Sigmoid colon (tissue), 7 donors: ENCODE results near the gene GRIK4. TPM values are rescaled to one million over a fixed set of nuclear protein-coding genes. Genes with fewer than 3 reads are reported as not detected.

Experiments
- DNase-seq: peaks from one replicate; pipeline ENCODE4 v3.0.0-alpha.2; 2019
- H3K27ac ChIP-seq, 4 donors: fragments of 200-600 bp; sonication (generic); one replicate each; pipeline ENCODE4 v1.5.1; 2016 to 2019; ENCODE audit warnings: mild to moderate bottlenecking in 1 of 4
- H3K27me3 ChIP-seq, 3 donors: fragments of 200-600 bp; sonication (generic); one replicate each; pipeline ENCODE4 v1.5.1; 2019; ENCODE audit warnings: mild to moderate bottlenecking in 1 of 3
- H3K36me3 ChIP-seq, 4 donors: fragments of 200-600 bp; sonication (generic); one replicate each; pipeline ENCODE4 v1.5.1; 2016 to 2019
- H3K4me1 ChIP-seq, 4 donors: fragments of 200-600 bp; sonication (generic); one replicate each; pipeline ENCODE4 v1.5.1; 2017 to 2019
- H3K4me3 ChIP-seq, 4 donors: fragments of 200-600 bp; sonication (generic); one replicate each; pipeline ENCODE4 v1.5.1; 2017 to 2019; ENCODE audit warnings: mild to moderate bottlenecking in 2 of 4, moderate library complexity in 1 of 4
- H3K9me3 ChIP-seq, 4 donors: fragments of 200-600 bp in 3 of 4; sonication (generic) in 3 of 4; one replicate each; pipeline versions ENCODE4 v1.5.1 to v1.6.1; 2013 to 2019
- EP300 ChIP-seq, 4 donors: sonication (generic); formaldehyde crosslinking; IDR thresholded peaks; one replicate each; pipeline ENCODE4 v1.6.1; 2017; ENCODE audit warnings: antibody characterized with exemption in 4 of 4
- POLR2A ChIP-seq, 2 donors: fragments of 450-650 bp; IDR thresholded peaks; one replicate each; pipeline ENCODE4 v1.6.1; 2016; ENCODE audit warnings: antibody characterized with exemption in 2 of 2, mild to moderate bottlenecking in 2 of 2, moderate library complexity in 2 of 2
- POLR2AphosphoS5 ChIP-seq, 4 donors: sonication (generic); formaldehyde crosslinking; IDR thresholded peaks; one replicate each; pipeline ENCODE4 v1.6.1; 2017; ENCODE audit warnings: antibody characterized with exemption in 4 of 4
- WGBS, 2 donors: extraction: QIAGEN DNeasy Blood & Tissue Kit; methylation state at CpG; one replicate each; pipeline ENCODE4 v1.1.7; 2013; 5-methylcytosine and 5-hydroxymethylcytosine counted together
- intact Hi-C: fragments of 100-400 bp; cut with DNase I; formaldehyde crosslinking; loops from one replicate; pipeline ENCODE4 v1.15.1; 2023
- polyA plus RNA-seq, 3 donors: library from polyadenylated mRNA; stranded (reverse); fragments of 200-250 nt; gene quantifications; one replicate each; pipeline ENCODE4 v1.2.3, GENCODE V29; 2013
- total RNA-seq, 4 donors: library from RNA; depleted of rRNA; stranded (reverse); fragments of >200 nt; gene quantifications; one replicate each; pipeline ENCODE4 v1.1.0, GENCODE V29; 2016
- TF ChIP-seq, protein P1 (sequence below), 4 experiments: fragments of 450-650 bp in 3 of 4; fragments of 200-600 bp in 1 of 4; IDR thresholded peaks; one replicate each; pipeline ENCODE4 v1.5.1; 2016 to 2019; ENCODE audit warnings: antibody characterized with exemption in 4 of 4, mild to moderate bottlenecking in 3 of 4, moderate library complexity in 2 of 4
- donor health status: healthy with polysubstance abuse.
- donor health status: Bipolar disorder and iron deficiency.
- donor health status: healthy.

Gene GRIK4
- total and polyA plus RNA-seq, 7 donors = 0.10 to 0.36 (median 0.27) TPM; not detected in 4

DNA sequence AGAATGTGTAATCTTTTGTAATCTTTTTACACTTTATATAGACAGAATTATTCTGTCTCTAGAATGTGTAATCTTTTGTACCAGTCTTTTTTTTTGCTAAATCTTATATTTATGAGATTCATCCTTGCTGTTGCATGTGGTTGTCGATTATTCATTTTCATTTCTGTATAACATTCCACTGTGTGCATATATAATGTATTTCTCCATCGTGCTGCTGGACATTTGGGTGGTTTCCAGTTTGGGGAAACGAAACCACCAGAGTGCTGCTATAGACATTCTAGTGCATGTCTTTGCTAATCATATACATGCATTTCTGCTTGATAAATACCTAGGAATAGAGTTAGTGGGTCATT lies 146.5 kb downstream of the GRIK4 start:
- no peak for TF ChIP-seq POLR2AphosphoS5 (IDR thresholded peaks at IDR 0.05)
- no peak for TF ChIP-seq EP300 (IDR thresholded peaks at IDR 0.05)
- TF ChIP-seq, protein P1, sequence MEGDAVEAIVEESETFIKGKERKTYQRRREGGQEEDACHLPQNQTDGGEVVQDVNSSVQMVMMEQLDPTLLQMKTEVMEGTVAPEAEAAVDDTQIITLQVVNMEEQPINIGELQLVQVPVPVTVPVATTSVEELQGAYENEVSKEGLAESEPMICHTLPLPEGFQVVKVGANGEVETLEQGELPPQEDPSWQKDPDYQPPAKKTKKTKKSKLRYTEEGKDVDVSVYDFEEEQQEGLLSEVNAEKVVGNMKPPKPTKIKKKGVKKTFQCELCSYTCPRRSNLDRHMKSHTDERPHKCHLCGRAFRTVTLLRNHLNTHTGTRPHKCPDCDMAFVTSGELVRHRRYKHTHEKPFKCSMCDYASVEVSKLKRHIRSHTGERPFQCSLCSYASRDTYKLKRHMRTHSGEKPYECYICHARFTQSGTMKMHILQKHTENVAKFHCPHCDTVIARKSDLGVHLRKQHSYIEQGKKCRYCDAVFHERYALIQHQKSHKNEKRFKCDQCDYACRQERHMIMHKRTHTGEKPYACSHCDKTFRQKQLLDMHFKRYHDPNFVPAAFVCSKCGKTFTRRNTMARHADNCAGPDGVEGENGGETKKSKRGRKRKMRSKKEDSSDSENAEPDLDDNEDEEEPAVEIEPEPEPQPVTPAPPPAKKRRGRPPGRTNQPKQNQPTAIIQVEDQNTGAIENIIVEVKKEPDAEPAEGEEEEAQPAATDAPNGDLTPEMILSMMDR (IDR thresholded peaks at IDR 0.05) = no peak
- TF ChIP-seq POLR2A (IDR thresholded peaks at IDR 0.05) = no peak
- Histone ChIP-seq H3K4me1 (no peaks in the 10 kb centered on the region), H3K9me3 (no peaks in the 10 kb centered on the region), H3K27me3 (peaks cover 0 to 4% (median 0%) of the 10 kb centered on the region in 3 donors), H3K27ac (no peak overlapping the region), H3K36me3 (no peaks in the 10 kb centered on the region), H3K4me3 (no peak overlapping the region)
- DNase-seq = no peak
- intact Hi-C loops = no loop called here
- 69 to 74% methylated on average over 3 of the region's 3 CpGs for WGBS, 2 donors

DNA sequence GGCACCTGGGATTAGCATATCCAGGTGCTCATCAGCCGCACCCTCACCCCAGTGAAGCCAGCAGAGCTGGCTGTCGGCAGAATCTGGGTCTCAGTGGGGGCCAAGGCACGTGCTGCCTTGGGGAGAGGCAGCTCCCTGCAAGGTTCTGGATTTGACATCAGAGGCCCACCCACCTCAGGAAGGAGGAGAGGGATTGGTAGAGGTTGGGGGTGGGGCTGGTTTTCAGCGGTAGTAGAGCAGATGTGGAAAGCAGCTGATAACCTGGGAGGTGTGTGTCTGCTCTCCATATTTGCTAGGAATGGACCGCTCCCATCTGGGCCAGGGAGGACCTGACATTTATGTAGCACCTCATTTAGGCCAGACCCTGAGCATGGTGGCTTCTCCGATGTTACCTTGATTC lies 147.5 kb downstream of the GRIK4 start:
- no peak overlapping the region for H3K4me3 ChIP-seq
- no peaks in the 10 kb centered on the region for H3K36me3 ChIP-seq
- H3K4me1 ChIP-seq = no peaks in the 10 kb centered on the region
- no peak overlapping the region for H3K27ac ChIP-seq
- no peak for DNase-seq
- 80 to 83% methylated on average over 6 of the region's 6 CpGs for WGBS, 2 donors
- TF ChIP-seq POLR2A (IDR thresholded peaks at IDR 0.05) (no peak), EP300 (IDR thresholded peaks at IDR 0.05) (no peak), POLR2AphosphoS5 (IDR thresholded peaks at IDR 0.05) (no peak)
- TF ChIP-seq, protein P1 (IDR thresholded peaks at IDR 0.05) = no peak
- peaks cover 0 to 4% (median 0%) of the 10 kb centered on the region in 3 donors for H3K27me3 ChIP-seq
- H3K9me3 ChIP-seq = no peaks in the 10 kb centered on the region
- intact Hi-C loops = no loop called here

DNA sequence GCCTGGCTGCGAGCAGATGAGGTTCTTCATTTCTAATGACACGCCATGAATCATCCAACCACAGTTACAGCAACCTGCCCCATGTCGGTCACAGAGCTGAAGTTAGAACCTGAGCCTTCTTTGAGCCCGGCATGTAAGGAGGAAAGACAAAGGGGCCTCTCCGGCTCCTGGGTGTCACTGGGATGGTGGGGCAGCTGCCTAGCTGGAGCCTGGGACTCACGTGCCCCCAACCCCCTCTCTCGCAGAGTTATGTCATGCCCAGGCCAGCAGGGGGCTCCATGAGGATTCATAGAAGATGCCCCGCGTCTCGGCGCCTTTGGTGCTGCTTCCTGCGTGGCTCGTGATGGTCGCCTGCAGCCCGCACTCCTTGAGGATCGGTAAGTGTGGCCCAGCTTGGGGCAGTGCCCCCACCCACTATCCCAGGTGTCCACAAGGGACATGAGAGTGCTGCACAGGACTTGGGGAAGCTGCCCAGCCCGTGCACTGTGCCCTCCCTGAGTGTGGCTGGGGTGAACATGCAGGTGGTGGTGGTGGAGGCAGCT lies 148.5 kb downstream of the GRIK4 start:
- DNase-seq = no peak
- H3K36me3 ChIP-seq = no peaks in the 10 kb centered on the region
- intact Hi-C loops = no loop called here
- H3K27me3 ChIP-seq = peaks cover 0 to 4% (median 0%) of the 10 kb centered on the region in 3 donors
- no peaks in the 10 kb centered on the region for H3K4me1 ChIP-seq
- no peak overlapping the region for H3K4me3 ChIP-seq
- no peaks in the 10 kb centered on the region for H3K9me3 ChIP-seq
- 32 to 51% methylated on average over 17 of the region's 17 CpGs for WGBS, 2 donors
- no peak overlapping the region for H3K27ac ChIP-seq
- TF ChIP-seq POLR2AphosphoS5 (IDR thresholded peaks at IDR 0.05) (no peak), EP300 (IDR thresholded peaks at IDR 0.05) (no peak), POLR2A (IDR thresholded peaks at IDR 0.05) (no peak)
- TF ChIP-seq, protein P1 (IDR thresholded peaks at IDR 0.05) = no peak

DNA sequence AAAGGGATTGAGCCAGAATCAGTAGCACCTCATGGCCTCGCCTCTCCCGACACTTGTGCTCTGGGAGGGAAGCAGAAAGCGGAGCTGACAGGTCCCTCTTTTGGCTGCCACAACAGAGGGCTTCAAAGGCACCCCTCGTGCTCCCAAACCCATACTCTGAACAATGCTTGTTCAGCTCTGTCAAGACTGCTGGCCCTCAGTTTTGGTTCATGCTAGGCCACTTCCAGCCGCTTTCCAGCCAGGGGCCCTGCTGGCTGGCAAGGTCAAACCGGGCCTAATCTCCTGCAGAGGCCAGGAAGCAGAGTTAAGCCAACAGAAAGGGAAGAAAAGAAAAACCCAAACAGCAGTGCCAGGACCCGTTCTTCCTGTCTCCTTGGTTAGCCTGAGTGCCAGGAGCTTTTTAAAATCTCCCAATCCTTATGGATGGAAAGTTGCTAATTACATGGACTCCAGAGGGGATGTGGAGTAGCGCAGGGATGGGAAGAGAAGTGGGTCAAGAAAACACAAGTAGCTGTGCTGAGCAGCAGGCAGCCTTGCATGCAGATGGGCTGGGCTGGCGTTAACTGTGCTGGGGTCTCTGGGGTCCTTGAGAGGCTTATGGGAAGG lies 150.6 kb downstream of the GRIK4 start:
- Histone ChIP-seq H3K27ac (no peak overlapping the region), H3K27me3 (peaks cover 0 to 4% (median 0%) of the 10 kb centered on the region in 3 donors), H3K9me3 (no peaks in the 10 kb centered on the region), H3K36me3 (no peaks in the 10 kb centered on the region), H3K4me1 (no peaks in the 10 kb centered on the region), H3K4me3 (no peak overlapping the region)
- TF ChIP-seq POLR2AphosphoS5 (IDR thresholded peaks at IDR 0.05) = no peak
- no peak for TF ChIP-seq POLR2A (IDR thresholded peaks at IDR 0.05)
- no peak for TF ChIP-seq EP300 (IDR thresholded peaks at IDR 0.05)
- TF ChIP-seq, protein P1 (IDR thresholded peaks at IDR 0.05) = no peak
- DNase-seq = no peak
- WGBS, 2 donors = 83 to 88% methylated on average over 9 of the region's 9 CpGs
- intact Hi-C loops = no loop called here

DNA sequence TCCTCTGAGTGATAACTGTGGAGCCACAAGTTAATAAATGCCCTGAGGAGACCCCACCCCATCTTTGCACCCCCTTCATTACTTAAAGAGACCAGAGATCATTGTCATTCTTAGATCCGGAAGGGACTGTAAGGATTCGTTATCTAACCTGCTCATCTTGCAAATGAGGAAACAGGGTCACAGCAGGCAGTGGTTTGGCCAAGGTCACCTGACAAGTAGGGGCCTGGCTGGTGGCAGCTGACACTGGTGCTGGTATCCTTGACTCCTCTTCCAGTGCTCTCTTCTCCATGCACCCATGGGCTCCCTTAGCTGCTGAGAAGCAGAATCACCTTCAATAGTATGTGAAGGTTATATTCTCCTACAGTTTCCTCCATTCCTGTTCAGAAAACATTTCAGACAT lies 151.6 kb downstream of the GRIK4 start:
- Histone ChIP-seq H3K27me3 (peaks cover 0 to 12% (median 0%) of the 10 kb centered on the region in 3 donors), H3K36me3 (no peaks in the 10 kb centered on the region), H3K27ac (no peak overlapping the region), H3K4me3 (no peak overlapping the region), H3K4me1 (no peaks in the 10 kb centered on the region), H3K9me3 (no peaks in the 10 kb centered on the region)
- intact Hi-C loops = no loop called here
- no peak for DNase-seq
- 66 to 78% methylated on average over 2 of the region's 2 CpGs for WGBS, 2 donors
- TF ChIP-seq, protein P1 (IDR thresholded peaks at IDR 0.05) = no peak
- TF ChIP-seq EP300 (IDR thresholded peaks at IDR 0.05) (no peak), POLR2AphosphoS5 (IDR thresholded peaks at IDR 0.05) (no peak), POLR2A (IDR thresholded peaks at IDR 0.05) (no peak)
